Activated CD4-positive, alpha-beta T cell treated with anti-CD3 and anti-CD28 coated beads, Interleukin-2, amount 50 U/mL, for 1 hour (primary cell): ENCODE measurements around the gene BRD1.

Experiments used
- DNase-seq: peaks from one replicate; pipeline ENCODE4 v3.0.0-alpha.2; 2020

Gene BRD1

GRCh38 chr22:49724893-49725489, 102.7 kb downstream of the BRD1 start:
- peak; percentile 68 for DNase-seq

- peak; percentile 11 for DNase-seq
Observed at GRCh38 chr22:49724030-49724892, 103.4 kb downstream of the BRD1 start.

GRCh38 chr22:49723478-49724029, 104.1 kb downstream of the BRD1 start:
- no peak for DNase-seq
